Mononuclear cell (primary cell): Measurements from ENCODE around the gene CACNA2D4. TPM values are rescaled to one million over a fixed set of nuclear protein-coding genes. Genes with fewer than 3 reads are reported as not detected.

ENCODE experiments used
- H3K27me3 ChIP-seq: 2 replicates; pipeline ENCODE4 v1.6.0; 2011; ENCODE audit warnings: low read length, control low read depth; ENCODE audit not compliant: insufficient read depth
- H3K4me1 ChIP-seq: 2 replicates; pipeline ENCODE4 v1.5.1; 2011; ENCODE audit warnings: mild to moderate bottlenecking, low read length, control low read depth; ENCODE audit not compliant: insufficient read depth
- H3K4me3 ChIP-seq: 2 replicates; pipeline ENCODE4 v1.5.1; 2011; ENCODE audit warnings: mild to moderate bottlenecking, low read length, moderate library complexity
- H3K9me3 ChIP-seq: 2 replicates; pipeline ENCODE4 v1.5.1; 2011; ENCODE audit warnings: low read depth, mild to moderate bottlenecking, control low read depth, low read length
- total RNA-seq: library from RNA; depleted of rRNA; stranded (reverse); fragments of >200 nt; gene quantifications from one replicate; pipeline ENCODE4 v1.2.3, GENCODE V29; 2012

CACNA2D4 gene
- total RNA-seq, 1 donor: 17.2 TPM

DNA sequence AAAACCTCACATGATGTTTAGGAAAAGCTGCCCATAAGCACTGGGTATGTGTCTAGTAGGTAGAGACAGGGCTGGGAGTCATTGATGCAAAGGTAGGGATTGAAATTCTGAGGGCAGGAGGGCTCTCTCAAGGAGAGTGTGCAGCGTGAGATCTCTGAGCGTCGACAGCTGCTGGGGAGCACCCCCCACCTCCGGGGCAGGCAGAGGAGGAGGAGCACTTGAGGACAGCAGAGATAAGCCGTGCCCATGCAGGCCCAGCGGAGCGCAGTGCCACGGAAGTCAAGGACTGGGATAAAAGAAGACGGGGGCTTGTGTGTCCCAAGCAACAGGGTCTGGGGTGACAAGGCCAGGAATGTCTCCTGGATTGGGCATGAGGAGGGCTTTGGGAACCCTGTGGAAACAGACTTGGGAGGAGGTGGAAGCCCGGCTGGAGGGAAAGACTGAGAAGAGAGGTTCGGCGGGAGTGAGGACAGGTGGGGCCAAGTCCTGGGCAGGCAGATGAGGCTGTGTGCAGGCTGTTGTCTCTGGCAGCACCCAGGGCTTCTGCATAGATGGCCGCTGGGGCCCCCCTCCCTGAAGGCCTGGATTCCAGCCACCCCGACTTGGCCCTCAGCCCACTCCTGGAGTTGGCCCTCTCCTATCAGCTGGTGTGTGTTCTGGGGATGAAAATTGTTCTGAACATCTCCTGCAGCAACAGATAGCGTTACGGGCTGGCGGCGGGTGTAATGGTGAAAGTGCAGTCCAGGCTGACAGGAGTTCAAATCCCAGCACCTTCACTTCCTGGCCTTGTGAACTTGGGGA is 1.9 kb downstream of the CACNA2D4 start:
- Histone ChIP-seq H3K9me3 (no peaks in the 10 kb centered on the region), H3K27me3 (no peaks in the 10 kb centered on the region), H3K4me3 (no peak overlapping the region), H3K4me1 (peaks cover 46% of the 10 kb centered on the region)

GRCh38 chr12:1915082-1915968 is 3.1 kb downstream of the CACNA2D4 start:
- no peaks in the 10 kb centered on the region for H3K9me3 ChIP-seq
- H3K27me3 ChIP-seq: no peaks in the 10 kb centered on the region
- peaks cover 36% of the 10 kb centered on the region for H3K4me1 ChIP-seq
- H3K4me3 ChIP-seq: no peak overlapping the region

DNA sequence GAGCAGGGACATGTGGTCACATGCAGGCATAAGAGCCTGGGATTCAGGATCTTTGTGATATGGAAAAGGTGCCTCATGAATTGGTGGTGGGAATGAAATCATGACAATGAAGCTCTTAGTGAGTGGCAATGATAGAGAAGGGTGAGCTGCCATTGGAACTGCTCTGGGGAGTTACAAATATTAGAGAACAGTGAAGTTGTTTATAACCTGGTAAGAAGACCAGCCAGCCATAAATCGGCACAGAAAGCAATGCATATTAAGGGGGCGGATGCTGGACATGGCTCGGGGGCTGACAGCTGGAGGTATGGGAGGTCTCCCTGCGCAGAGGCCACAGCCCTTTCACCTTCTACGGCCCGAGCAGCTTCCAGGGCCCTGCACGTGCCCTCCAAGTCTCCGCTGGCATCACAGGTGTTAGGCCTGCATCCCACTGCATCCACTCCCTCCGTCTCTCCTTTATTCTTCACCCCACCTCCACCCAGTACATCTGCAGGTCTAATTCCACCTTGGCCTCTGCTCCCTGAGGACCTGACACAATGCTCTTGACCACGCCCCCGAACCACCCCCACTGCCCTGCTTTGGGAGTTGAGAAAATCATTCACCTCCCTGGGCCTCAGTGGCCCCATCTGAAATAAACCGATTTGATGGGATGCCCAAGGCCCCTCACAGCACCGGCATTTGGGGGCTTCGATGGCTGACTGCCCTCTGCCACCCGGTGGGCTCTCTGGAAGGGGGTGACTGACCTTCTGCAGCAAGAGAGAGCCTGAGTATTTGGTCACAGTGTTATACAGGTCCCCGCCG is 4.1 kb downstream of the CACNA2D4 start:
- Histone ChIP-seq H3K4me1 (peaks cover 32% of the 10 kb centered on the region), H3K4me3 (no peak overlapping the region), H3K9me3 (no peaks in the 10 kb centered on the region), H3K27me3 (no peaks in the 10 kb centered on the region)

GRCh38 chr12:1913377-1914113 is 4.9 kb downstream of the CACNA2D4 start:
- Histone ChIP-seq H3K27me3 (no peaks in the 10 kb centered on the region), H3K4me3 (no peak overlapping the region), H3K9me3 (no peaks in the 10 kb centered on the region)

GRCh38 chr12:1912580-1913376 is 5.7 kb downstream of the CACNA2D4 start:
- Histone ChIP-seq H3K9me3 (no peaks in the 10 kb centered on the region), H3K27me3 (no peaks in the 10 kb centered on the region), H3K4me1 (peaks cover 25% of the 10 kb centered on the region), H3K4me3 (no peak overlapping the region)

More at GRCh38 chr12:1913377-1914113, 4.9 kb downstream of the CACNA2D4 start:
- peaks cover 24% of the 10 kb centered on the region for H3K4me1 ChIP-seq

DNA sequence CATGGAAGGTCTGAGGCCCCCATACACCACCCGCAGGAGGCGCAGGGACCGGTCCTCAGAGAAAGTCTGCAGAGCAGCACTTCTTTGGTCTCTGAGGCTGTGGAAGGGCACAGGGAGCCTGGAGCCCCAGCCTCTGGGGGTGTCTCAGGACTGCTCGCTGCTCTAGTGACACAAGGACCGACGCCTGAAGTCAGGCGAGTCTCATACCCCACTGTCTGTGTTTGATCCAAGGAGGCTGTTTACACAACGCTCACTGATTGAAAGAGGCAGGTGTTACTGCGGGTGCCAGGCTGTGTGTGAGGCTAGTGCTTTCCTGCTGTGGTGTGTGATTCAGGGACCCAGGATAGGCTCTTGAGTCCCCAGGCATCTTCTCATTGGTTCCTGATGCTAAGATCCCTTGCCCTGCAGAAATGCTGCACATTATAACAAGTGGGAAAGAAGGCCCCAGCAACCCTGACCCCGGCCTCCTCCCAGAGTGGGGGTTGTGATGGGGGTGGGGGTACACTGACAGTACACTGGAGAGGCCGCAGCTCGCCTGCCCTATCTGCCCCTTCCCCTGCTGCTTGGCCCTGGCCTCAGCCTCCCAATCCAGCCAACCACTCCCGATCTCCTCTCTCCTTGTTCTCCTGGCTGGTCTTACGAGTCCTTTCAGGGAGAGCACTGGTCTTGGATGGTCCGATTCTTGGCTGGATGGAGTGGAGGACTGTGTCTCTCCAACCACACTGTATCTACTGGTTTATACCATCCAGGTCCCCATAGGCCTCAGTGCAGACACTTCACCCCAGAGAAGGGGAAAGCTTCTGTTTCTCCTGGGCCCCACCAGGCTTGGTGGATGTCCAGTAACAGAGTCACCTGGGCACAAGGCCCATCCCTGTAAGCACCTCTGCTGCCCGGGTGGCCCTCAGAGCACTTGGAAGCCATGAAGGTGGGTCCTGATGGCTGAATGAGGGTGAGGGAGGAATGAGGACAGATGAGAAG is 6.6 kb downstream of the CACNA2D4 start:
- no peak overlapping the region for H3K4me3 ChIP-seq
- peaks cover 22% of the 10 kb centered on the region for H3K4me1 ChIP-seq
- no peaks in the 10 kb centered on the region for H3K27me3 ChIP-seq
- H3K9me3 ChIP-seq: no peaks in the 10 kb centered on the region

- no peaks in the 10 kb centered on the region for H3K27me3 ChIP-seq
- peaks cover 11% of the 10 kb centered on the region for H3K4me1 ChIP-seq
- peaks cover 3% of the 10 kb centered on the region for H3K9me3 ChIP-seq
- H3K4me3 ChIP-seq: no peak overlapping the region
These were observed 8.0 kb downstream of the CACNA2D4 start for GRCh38 chr12:1910468-1910867.

GRCh38 chr12:1908758-1909157 is 9.7 kb downstream of the CACNA2D4 start:
- Histone ChIP-seq H3K4me3 (no peak overlapping the region), H3K27me3 (no peaks in the 10 kb centered on the region), H3K4me1 (peaks cover 6% of the 10 kb centered on the region), H3K9me3 (peaks cover 16% of the 10 kb centered on the region)

DNA sequence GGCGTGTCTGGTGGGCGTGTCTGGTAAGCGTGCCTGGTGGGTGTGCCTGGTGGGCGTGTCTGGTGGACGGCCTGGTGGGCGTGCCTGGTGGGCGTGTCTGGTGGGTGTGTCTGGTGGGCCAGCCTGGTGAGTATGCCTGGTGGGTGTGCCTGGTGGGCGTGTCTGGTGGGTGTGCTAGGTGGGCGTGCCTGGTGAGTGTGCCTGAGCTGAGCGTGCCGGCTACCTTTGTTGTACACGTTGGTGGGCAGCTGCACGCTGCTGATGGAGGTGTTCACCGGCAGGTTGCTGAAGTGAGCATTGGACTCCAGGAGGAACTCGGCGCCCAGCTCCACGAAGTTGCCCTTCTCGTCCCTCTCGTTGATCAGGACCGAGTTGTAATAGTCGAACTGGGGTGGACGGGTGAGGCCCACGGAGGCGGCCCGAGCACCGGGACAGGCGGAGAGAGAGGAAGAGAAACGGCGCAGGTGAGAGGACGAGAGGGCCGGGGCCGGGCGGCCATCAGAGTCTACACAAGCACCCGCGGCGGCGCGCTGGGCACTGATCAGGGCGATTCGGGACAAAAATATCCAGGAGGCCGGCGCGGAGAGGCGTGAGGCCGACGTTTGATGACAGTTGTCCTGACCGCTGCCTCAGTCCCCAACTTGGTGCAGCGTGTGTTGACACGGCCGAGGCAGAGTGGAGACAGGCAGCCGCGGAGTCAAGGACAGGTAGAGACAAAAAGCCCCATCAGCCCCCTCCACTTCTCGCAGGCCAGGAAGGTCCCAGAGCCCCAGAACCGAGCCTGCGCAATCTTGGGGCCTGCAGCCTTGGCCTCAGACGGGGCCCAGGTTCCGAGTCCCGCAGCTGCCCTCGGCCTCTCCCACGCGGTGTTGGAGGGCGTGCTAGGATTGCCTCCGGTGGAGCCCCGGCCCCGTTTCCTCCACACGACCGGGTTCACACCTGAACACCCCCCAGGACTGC is 10.5 kb downstream of the CACNA2D4 start:
- Histone ChIP-seq H3K4me1 (peaks cover 6% of the 10 kb centered on the region), H3K9me3 (peaks cover 16% of the 10 kb centered on the region), H3K4me3 (no peak overlapping the region), H3K27me3 (no peaks in the 10 kb centered on the region)

- Histone ChIP-seq H3K4me1 (peaks cover 6% of the 10 kb centered on the region), H3K9me3 (peaks cover 16% of the 10 kb centered on the region), H3K27me3 (no peaks in the 10 kb centered on the region), H3K4me3 (no peak overlapping the region)
These were observed 11.9 kb downstream of the CACNA2D4 start for GRCh38 chr12:1906579-1906978.

DNA sequence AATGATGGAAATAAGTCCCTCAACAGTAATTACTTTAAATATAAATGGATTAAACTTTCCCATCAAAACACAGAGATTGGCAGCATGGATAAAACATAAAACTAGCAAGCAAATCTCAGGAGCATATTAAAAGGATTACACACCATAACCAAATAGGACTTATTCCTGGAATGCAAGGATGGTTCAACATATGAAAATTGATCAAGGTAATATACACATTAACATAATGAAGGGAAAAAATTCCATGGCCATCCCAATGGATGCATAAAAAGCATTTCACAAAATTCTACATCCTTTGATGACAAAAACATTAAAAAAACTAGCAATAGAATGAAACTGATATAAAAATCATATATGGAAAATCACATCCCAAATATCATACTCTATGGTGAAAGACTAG is 13.6 kb downstream of the CACNA2D4 start:
- peaks cover 16% of the 10 kb centered on the region for H3K9me3 ChIP-seq
- peaks cover 6% of the 10 kb centered on the region for H3K4me1 ChIP-seq
- H3K4me3 ChIP-seq: no peak overlapping the region
- no peaks in the 10 kb centered on the region for H3K27me3 ChIP-seq

DNA sequence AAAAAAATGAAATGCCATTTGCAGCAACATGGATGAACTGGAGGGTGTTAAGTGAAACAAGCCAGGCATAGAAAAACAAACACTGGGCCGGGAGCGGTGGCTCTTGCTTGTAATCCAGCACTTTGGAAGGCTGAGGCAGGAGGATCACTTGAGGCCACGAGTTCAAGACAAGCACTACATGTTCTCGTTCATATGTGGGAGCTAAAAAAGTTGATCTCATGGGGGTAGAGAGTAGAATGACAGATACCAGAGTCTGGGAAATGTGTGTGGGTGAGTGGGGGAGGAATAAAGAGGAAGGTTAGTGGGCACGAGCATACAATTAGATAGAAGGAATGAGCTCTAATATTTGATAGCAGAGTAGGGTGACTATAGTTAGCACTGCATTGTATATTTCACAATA is 21.5 kb downstream of the CACNA2D4 start:
- Histone ChIP-seq H3K4me3 (no peak overlapping the region), H3K27me3 (peaks cover 3% of the 10 kb centered on the region), H3K4me1 (no peaks in the 10 kb centered on the region), H3K9me3 (peaks cover 14% of the 10 kb centered on the region)
